ENCODE results near the gene SERPINI1. TPM values are rescaled to one million over a fixed set of nuclear protein-coding genes. Genes with fewer than 3 reads are reported as not detected.

Gene SERPINI1
- total and polyA plus RNA-seq, 12 donors = 4.5 to 17.1 (median 10.1) TPM

DNA sequence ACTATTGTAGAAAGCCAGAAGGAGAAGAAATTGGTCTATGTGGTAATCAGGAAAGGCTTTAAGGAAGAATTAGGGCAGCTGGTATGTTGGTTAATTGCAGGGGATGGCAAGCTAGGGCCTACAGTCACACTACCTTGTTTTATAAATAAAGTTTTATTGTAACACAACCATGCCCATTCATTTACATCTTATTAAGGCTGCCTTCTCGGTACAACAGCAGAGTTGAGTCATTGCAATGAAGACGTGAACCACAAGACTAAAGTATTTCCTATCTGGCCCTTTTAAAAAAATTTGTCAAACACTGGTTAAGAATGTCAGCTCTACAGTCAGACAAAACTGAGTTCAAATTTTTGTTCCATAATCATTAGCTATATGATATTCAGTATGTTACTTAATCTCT lies 8.3 kb downstream of the SERPINI1 start:
- no peak for DNase-seq
- TF ChIP-seq CTCF (IDR thresholded peaks at IDR 0.05) = no peak
- H3K36me3 ChIP-seq = no peaks in the 10 kb centered on the region
- H3K4me1 ChIP-seq = no peaks in the 10 kb centered on the region
- intact Hi-C loops (cut with DNase I) = loop anchor here in 1 of 10 donors (10.0 kb wide), 1 partner anchor 141 kb away; no protein-coding TSS in a partner anchor
- no peak overlapping the region for H3K4me3 ChIP-seq
- no peaks in the 10 kb centered on the region for H3K27me3 ChIP-seq
- no peak for ATAC-seq
- WGBS, 2 donors = 89 to 92% methylated on average over 2 of the region's 2 CpGs
- H3K27ac ChIP-seq = no peak overlapping the region
- no peaks in the 10 kb centered on the region for H3K9me3 ChIP-seq

DNA sequence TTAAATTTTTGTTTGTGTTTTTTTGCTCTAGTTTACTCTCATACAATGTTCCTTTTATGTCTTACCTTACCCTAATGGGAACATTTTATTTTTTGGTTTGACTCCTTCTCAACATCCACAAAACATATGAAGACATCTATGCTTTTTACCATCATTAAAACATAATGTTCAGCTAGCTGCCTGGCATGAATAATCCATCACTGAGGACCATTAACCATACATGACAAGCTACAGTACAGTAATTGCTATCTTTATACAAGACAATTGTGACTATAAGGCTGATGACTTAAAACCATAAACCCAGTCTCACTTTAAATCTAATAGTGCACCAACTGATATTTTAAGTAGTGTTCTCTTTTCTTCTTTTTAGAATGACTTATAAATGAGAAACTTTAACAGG lies 13.7 kb downstream of the SERPINI1 start:
- TF ChIP-seq CTCF (IDR thresholded peaks at IDR 0.05) = no peak
- DNase-seq (no peak), ATAC-seq (no peak)
- Histone ChIP-seq H3K36me3 (no peaks in the 10 kb centered on the region), H3K4me1 (peaks cover 0 to 17% (median 9%) of the 10 kb centered on the region in 9 donors), H3K27me3 (no peaks in the 10 kb centered on the region), H3K4me3 (no peak overlapping the region), H3K9me3 (no peaks in the 10 kb centered on the region), H3K27ac (no peak overlapping the region)
- intact Hi-C loops (cut with DNase I) = loop anchor here in 1 of 10 donors (10.0 kb wide), 1 partner anchor 136 kb away; no protein-coding TSS in a partner anchor

DNA sequence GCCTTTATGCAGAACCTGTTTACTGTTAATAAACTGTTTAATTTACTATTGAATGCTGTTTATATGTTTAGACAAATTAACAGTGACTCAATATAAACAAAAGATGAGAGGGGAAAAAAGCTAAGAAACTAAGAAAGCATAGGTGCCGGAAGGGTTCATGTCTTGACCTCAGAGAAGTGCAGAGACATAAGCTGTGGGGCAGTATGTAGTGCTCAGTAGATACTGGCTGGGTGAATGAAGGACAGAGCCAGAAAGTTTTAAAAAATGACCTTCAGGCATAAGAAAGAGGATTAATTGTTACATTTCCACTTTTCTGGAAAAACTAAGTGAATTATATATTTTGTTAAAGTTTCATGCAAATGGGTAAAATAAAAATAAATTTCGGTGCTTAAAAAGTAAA lies 14.2 kb downstream of the SERPINI1 start:
- intact Hi-C loops (cut with DNase I) = loop anchor here in 1 of 10 donors (10.0 kb wide), 1 partner anchor 135 kb away; no protein-coding TSS in a partner anchor
- H3K36me3 ChIP-seq = no peaks in the 10 kb centered on the region
- no peak for TF ChIP-seq CTCF (IDR thresholded peaks at IDR 0.05)
- H3K4me1 ChIP-seq = peaks cover 0 to 17% (median 9%) of the 10 kb centered on the region in 9 donors
- no peak overlapping the region for H3K4me3 ChIP-seq
- H3K27ac ChIP-seq = no peak overlapping the region
- no peak for DNase-seq
- WGBS, 2 donors = 94 to 95% methylated on average over 2 of the region's 2 CpGs
- H3K9me3 ChIP-seq = no peaks in the 10 kb centered on the region
- ATAC-seq = peak in 2 of 8 donors; percentile 57 to 70
- no peaks in the 10 kb centered on the region for H3K27me3 ChIP-seq

- Histone ChIP-seq H3K4me3 (peak overlapping the region in 4 of 10 donors; percentile 5 to 16 (median 9)), H3K27ac (peak overlapping the region in 1 of 10 donors; percentile 17)
- ATAC-seq = peak in 7 of 8 donors; percentile 42 to 87 (median 79)
Measured at GRCh38 chr3:167750272-167750971, 14.9 kb downstream of the SERPINI1 start.

More at GRCh38 chr3:167750272-167750971, 14.9 kb downstream of the SERPINI1 start:
- peaks cover 0 to 17% (median 9%) of the 10 kb centered on the region in 9 donors for H3K4me1 ChIP-seq
- no peak for DNase-seq
- 31 to 39% methylated on average over 3 of the region's 3 CpGs for WGBS, 2 donors
- no peaks in the 10 kb centered on the region for H3K36me3 ChIP-seq
- intact Hi-C loops (cut with DNase I) = no loop called here
- TF ChIP-seq CTCF (IDR thresholded peaks at IDR 0.05) = no peak
- H3K9me3 ChIP-seq = no peaks in the 10 kb centered on the region
- no peaks in the 10 kb centered on the region for H3K27me3 ChIP-seq

Data from heart right ventricle (tissue), 16 donors.